ENCODE data around the gene DOCK3. TPM values are rescaled to one million over a fixed set of nuclear protein-coding genes. Genes with fewer than 3 reads are reported as not detected.

Gene DOCK3
- total RNA-seq, 1 experiment from 2014 or later, result 8.3 TPM

DNA sequence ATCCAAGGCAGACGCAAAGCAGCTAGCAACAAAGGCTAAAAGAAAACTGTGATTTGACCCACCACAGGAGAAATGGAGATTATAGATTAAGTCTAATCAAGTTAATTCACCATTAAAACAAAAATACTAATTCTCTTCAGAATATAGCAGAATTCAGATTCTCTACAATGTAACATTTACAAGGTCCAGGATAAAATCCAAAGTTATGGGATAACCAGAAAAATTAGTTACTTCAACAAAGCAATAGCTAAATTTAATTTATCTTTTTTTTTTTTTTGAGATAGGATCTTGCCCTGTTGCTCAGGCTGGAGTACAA, 425.8 kb downstream of the DOCK3 start:
- Histone ChIP-seq H3K4ac (ENCODE audit: low read depth, low read length) (no peak overlapping the region), H3K56ac (ENCODE audit: insufficient read length, low read depth, low read length) (no peak overlapping the region), H3K79me1 (ENCODE audit: insufficient read depth, low read depth, low read length, poor library complexity, severe bottlenecking) (no peaks in the 10 kb centered on the region), H3K23ac (ENCODE audit: insufficient read length, low read depth, low read length) (no peak overlapping the region), H3K27ac (ENCODE audit: insufficient read length, low read depth, low read length) (no peak overlapping the region), H3K9ac (ENCODE audit: extremely low read depth, insufficient read length, low read length) (no peak overlapping the region), H3K9me3 (ENCODE audit: control insufficient read depth, low read depth, low read length) (no peaks in the 10 kb centered on the region), H3K27me3 (ENCODE audit: insufficient read depth, low read length) (no peaks in the 10 kb centered on the region), H4K5ac (ENCODE audit: insufficient read length, low read depth, low read length) (no peak overlapping the region), H2BK5ac (ENCODE audit: insufficient read length, low read length) (no peak overlapping the region), H4K91ac (ENCODE audit: insufficient read length, low read depth, low read length) (no peak overlapping the region), H3K18ac (ENCODE audit: insufficient read length, low read depth, low read length) (no peak overlapping the region), H2AFZ (ENCODE audit: low read length) (no peak overlapping the region), H2BK120ac (ENCODE audit: low read depth, low read length, poor library complexity, severe bottlenecking) (no peak overlapping the region), H3K4me1 (ENCODE audit: insufficient read depth, low read length) (no peaks in the 10 kb centered on the region), H3K79me2 (ENCODE audit: insufficient read depth, low read length) (no peaks in the 10 kb centered on the region), H2BK20ac (ENCODE audit: low read depth, low read length, poor library complexity, severe bottlenecking) (no peak overlapping the region), H3K4me2 (ENCODE audit: insufficient read depth, insufficient read length, low read length) (no peak overlapping the region), H2BK12ac (ENCODE audit: insufficient read length, low read depth, low read length) (no peak overlapping the region), H4K20me1 (ENCODE audit: control insufficient read depth, insufficient read depth, insufficient read length) (no peaks in the 10 kb centered on the region), H3K14ac (ENCODE audit: insufficient read depth, low read length) (no peak overlapping the region), H2BK15ac (ENCODE audit: low read depth, low read length) (no peak overlapping the region), H3T11ph (ENCODE audit: low read length) (no peak overlapping the region), H2AK5ac (ENCODE audit: insufficient read length, low read length) (no peak overlapping the region), H4K8ac (replicated peaks; ENCODE audit: insufficient read length, low read depth, low read length) (no peak overlapping the region), H3K23me2 (ENCODE audit: insufficient read length, low read depth, low read length, poor library complexity, severe bottlenecking) (no peaks in the 10 kb centered on the region)
- peaks cover under 1 to 14% (median 12%) of the 10 kb centered on the region in 3 experiments for H3K36me3 Mint-ChIP-seq (ENCODE audit: insufficient read depth in 1 of 3, low read depth in 3 of 3)
- H3K4me3 Mint-ChIP-seq, result no peak overlapping the region
- H3K27ac Mint-ChIP-seq, result no peak overlapping the region
- TF ChIP-seq, protein P1, sequence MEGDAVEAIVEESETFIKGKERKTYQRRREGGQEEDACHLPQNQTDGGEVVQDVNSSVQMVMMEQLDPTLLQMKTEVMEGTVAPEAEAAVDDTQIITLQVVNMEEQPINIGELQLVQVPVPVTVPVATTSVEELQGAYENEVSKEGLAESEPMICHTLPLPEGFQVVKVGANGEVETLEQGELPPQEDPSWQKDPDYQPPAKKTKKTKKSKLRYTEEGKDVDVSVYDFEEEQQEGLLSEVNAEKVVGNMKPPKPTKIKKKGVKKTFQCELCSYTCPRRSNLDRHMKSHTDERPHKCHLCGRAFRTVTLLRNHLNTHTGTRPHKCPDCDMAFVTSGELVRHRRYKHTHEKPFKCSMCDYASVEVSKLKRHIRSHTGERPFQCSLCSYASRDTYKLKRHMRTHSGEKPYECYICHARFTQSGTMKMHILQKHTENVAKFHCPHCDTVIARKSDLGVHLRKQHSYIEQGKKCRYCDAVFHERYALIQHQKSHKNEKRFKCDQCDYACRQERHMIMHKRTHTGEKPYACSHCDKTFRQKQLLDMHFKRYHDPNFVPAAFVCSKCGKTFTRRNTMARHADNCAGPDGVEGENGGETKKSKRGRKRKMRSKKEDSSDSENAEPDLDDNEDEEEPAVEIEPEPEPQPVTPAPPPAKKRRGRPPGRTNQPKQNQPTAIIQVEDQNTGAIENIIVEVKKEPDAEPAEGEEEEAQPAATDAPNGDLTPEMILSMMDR (conservative IDR thresholded peaks at IDR 0.05), result no peak
- WGBS (ENCODE audit: extremely low coverage, insufficient read length, low lambda C conversion rate), result no CpG with 5 or more reads among the region's 1 CpG
- peaks cover 12 to 15% of the 10 kb centered on the region in 2 experiments for H3K4me1 Mint-ChIP-seq
- no peaks in the 10 kb centered on the region for H3K27me3 Mint-ChIP-seq (ENCODE audit: low read depth)
- peaks cover 0 to under 1% of the 10 kb centered on the region in 2 experiments; a peak in 1 of 5 replicates for H3K9me3 Mint-ChIP-seq
- no peak for DNase-seq

Measured in H9 (cell line).